Colonic mucosa (tissue), 4 donors: ENCODE measurements around the gene CNKSR1. TPM values are rescaled to one million over a fixed set of nuclear protein-coding genes. Genes with fewer than 3 reads are reported as not detected.

ENCODE experiments used
- DNase-seq: peaks from one replicate; pipeline ENCODE4 v3.0.0-alpha.2; 2020
- H3K27ac ChIP-seq: fragments of 200-600 bp; one replicate; pipeline ENCODE4 v1.8.0; 2021
- H3K27me3 ChIP-seq: fragments of 200-600 bp; one replicate; pipeline ENCODE4 v1.8.0; 2021
- H3K36me3 ChIP-seq: fragments of 200-600 bp; one replicate; pipeline ENCODE4 v1.8.0; 2021
- H3K4me1 ChIP-seq: fragments of 200-600 bp; one replicate; pipeline ENCODE4 v1.8.0; 2021; ENCODE audit warnings: mild to moderate bottlenecking
- H3K4me3 ChIP-seq: fragments of 200-600 bp; one replicate; pipeline ENCODE4 v1.8.0; 2021
- H3K9ac ChIP-seq, 2 donors: one replicate each; pipeline ENCODE4 v1.7.0; 2013; ENCODE audit warnings: control low read depth in 2 of 2, low read depth in 2 of 2, low read length in 2 of 2
- H3K9me3 ChIP-seq: fragments of 200-600 bp; one replicate; pipeline ENCODE4 v1.8.0; 2021
- CTCF ChIP-seq: fragments of 200-600 bp; IDR thresholded peaks from one replicate; pipeline ENCODE4 v1.8.0; 2022; ENCODE audit warnings: antibody characterized with exemption, mild to moderate bottlenecking
- intact Hi-C: fragments of 100-400 bp; cut with DNase I; formaldehyde crosslinking; loops from one replicate; pipeline ENCODE4 v1.14.1; 2022
- total RNA-seq, 2 donors: library from RNA; stranded (reverse); fragmentation: NEBNext Ultra II Directional in 1 of 2; extraction: Animal tissue kit (Norgen Biotek cat#: 25700) in 1 of 2; gene quantifications; one replicate each; pipeline ENCODE4 v1.2.1, GENCODE V29; 2021
- donor health status: healthy.
- donor health status: DM: no; HTN: no; CAD: no.
- donor health status: DM: no; HTN: no; CAD: no.

Gene CNKSR1
- total RNA-seq, 2 donors from 2014 or later, result 35.3 to 46.8 TPM

- Histone ChIP-seq H3K9ac (no peak overlapping the region), H3K27ac (no peak overlapping the region), H3K4me3 (no peak overlapping the region), H3K4me1 (peaks cover 6% of the 10 kb centered on the region), H3K36me3 (no peaks in the 10 kb centered on the region), H3K9me3 (no peaks in the 10 kb centered on the region), H3K27me3 (no peaks in the 10 kb centered on the region)
- TF ChIP-seq CTCF, result no peak
- no peak for DNase-seq
- intact Hi-C loops, result loop anchor here (5.0 to 10.0 kb wide), 3 partner anchors 58 to 160 kb away; partner anchors contain the start of gene CEP85
These were observed 12.1 kb upstream of the CNKSR1 start for GRCh38 chr1:26164861-26165842.

GRCh38 chr1:26166719-26167281 lies 10.5 kb upstream of the CNKSR1 start:
- Histone ChIP-seq H3K27me3 (no peaks in the 10 kb centered on the region), H3K4me3 (no peak overlapping the region), H3K9ac (no peak overlapping the region), H3K4me1 (peaks cover 6% of the 10 kb centered on the region), H3K9me3 (no peaks in the 10 kb centered on the region), H3K36me3 (no peaks in the 10 kb centered on the region), H3K27ac (no peak overlapping the region)
- intact Hi-C loops, result loop anchor here (5.0 to 10.0 kb wide), 2 partner anchors 66 to 158 kb away; partner anchors contain the start of gene CEP85
- no peak for DNase-seq
- no peak for TF ChIP-seq CTCF

- Histone ChIP-seq H3K27me3 (no peaks in the 10 kb centered on the region), H3K4me1 (peaks cover 6% of the 10 kb centered on the region), H3K9ac (peak within 1 kb of the TSS; percentile 85 to 97), H3K9me3 (no peaks in the 10 kb centered on the region), H3K27ac (peak within 1 kb of the TSS; percentile 48), H3K36me3 (no peaks in the 10 kb centered on the region), H3K4me3 (peak within 1 kb of the TSS; percentile 92)
- intact Hi-C loops, result loop anchor here (5.0 to 10.0 kb wide), 2 partner anchors 64 to 156 kb away; partner anchors contain the start of gene CEP85
- no peak for TF ChIP-seq CTCF
- no peak for DNase-seq
These were observed 8.7 kb upstream of the CNKSR1 start, which contains the start of gene C1orf232 for GRCh38 chr1:26168410-26169197. Gene C1orf232, minus strand, starts transcription at chr1:26168963. Its CDS starts 464 bp downstream, at chr1:26168499.

- no peak for DNase-seq
- no peaks in the 10 kb centered on the region for H3K9me3 ChIP-seq
- TF ChIP-seq CTCF, result no peak
- H3K27ac ChIP-seq, result no peak overlapping the region
- H3K4me3 ChIP-seq, result peak overlapping the region; percentile 92
- peak overlapping the region in 1 of 2 donors; percentile 85 for H3K9ac ChIP-seq
- no peaks in the 10 kb centered on the region for H3K27me3 ChIP-seq
- H3K4me1 ChIP-seq, result peaks cover 6% of the 10 kb centered on the region
- intact Hi-C loops, result loop anchor here (5.0 to 10.0 kb wide), 2 partner anchors 63 to 156 kb away; partner anchors contain the start of gene CEP85
- H3K36me3 ChIP-seq, result no peaks in the 10 kb centered on the region
These were observed 8.1 kb upstream of the CNKSR1 start for GRCh38 chr1:26169198-26169554.
